Stimulated activated CD4-positive, alpha-beta T cell treated with anti-CD3 and anti-CD28 coated beads, TNF-alpha, amount 100 ng/mL, for 1 hour (primary cell): ENCODE measurements around the gene TDRD10.

Experiments
- DNase-seq, 3 donors: peaks; one replicate each; pipeline ENCODE4 v3.0.0-alpha.2; 2020; ENCODE audit warnings: low read depth in 3 of 3, low spot score in 1 of 3

Gene TDRD10

DNA sequence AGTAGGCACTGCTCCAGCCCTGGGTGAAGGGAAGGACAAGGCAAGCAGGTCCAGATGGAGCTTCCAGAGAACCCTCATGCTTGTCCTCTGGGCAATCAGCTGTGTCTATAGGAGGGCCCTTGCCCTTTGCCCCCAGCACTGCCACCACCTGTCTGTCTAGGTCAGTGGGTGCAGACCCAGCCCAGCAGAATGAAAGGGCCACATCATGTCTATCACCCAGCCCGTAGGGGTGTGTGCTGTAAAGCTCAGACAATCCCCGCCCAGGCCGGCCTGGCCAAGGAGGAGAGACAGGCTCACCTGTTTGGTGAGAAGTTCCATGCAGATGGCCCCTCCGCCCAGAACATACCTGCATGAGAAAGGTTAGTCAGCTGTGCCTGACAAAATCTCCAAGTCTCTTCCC lies 49.5 kb downstream of the TDRD10 start:
- no peak for DNase-seq

- no peak for DNase-seq
Measured at GRCh38 chr1:154552036-154552435, 50.0 kb downstream of the TDRD10 start.

DNA sequence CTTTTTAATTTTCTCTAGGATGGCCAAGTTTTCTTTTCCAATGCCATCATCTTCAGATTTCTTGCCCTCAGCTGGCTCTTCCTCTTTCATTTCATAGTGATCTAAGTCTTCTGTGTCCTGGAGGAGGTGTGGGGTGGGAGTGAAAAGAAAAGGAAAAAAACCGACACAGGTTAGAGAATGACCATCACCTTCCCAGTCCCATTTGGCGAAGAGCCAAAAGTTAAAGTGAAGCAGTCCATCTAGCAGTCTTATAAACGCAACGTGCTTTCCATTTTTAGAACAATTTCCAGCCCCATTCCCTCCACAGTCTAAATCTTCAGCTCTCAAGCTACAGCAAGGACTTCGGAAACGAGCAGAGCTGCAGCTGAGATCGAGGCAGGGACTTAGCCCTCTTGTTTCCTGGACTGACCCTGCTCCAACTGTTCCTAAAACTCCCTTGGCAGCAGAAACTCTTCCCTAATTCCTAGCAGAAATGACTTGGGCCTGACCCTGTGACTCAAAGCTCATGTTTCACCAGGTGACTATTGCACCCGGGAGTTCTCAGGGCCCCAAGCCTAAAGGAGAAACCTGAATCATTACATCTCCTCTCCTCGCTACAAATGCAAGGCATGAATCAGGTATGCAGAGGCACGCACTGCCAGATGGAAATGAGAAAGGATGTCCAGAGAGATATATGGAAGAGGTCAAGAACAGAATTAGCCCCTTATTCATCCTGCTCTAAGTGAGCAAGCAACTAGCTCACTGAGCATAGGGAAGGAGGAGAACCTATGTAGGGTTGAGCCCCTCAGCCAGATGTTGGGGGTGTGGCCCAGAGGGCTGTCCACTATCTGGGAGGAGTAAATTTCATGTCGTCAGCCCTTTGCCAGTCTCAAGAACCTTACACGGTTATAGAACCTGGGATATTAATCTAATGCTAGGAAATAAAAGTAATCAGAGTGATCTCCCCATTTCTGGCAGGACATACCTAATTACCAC lies 51.3 kb downstream of the TDRD10 start:
- no peak for DNase-seq

DNA sequence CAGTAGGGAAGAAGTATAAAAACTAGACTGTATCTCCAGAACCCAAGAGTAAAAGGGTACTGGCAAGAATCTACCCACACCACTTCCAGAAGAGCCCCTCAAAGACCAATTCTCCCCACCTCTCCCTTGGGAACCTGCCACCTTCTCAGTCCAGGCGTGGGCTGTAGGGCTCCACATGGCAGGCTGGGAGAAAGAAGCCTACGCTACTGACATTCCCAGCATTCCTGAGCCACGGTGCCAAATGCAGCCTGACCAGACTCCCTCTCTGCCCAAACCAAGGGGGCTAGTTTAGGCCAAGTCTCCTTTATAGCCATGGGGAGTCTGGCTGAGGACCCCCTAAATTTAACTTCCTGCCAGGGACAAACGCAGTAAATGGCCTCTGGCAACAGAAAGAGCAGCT lies 54.4 kb downstream of the TDRD10 start:
- no peak for DNase-seq

- no peak for DNase-seq
Measured at GRCh38 chr1:154557248-154557938, 55.4 kb downstream of the TDRD10 start.

DNA sequence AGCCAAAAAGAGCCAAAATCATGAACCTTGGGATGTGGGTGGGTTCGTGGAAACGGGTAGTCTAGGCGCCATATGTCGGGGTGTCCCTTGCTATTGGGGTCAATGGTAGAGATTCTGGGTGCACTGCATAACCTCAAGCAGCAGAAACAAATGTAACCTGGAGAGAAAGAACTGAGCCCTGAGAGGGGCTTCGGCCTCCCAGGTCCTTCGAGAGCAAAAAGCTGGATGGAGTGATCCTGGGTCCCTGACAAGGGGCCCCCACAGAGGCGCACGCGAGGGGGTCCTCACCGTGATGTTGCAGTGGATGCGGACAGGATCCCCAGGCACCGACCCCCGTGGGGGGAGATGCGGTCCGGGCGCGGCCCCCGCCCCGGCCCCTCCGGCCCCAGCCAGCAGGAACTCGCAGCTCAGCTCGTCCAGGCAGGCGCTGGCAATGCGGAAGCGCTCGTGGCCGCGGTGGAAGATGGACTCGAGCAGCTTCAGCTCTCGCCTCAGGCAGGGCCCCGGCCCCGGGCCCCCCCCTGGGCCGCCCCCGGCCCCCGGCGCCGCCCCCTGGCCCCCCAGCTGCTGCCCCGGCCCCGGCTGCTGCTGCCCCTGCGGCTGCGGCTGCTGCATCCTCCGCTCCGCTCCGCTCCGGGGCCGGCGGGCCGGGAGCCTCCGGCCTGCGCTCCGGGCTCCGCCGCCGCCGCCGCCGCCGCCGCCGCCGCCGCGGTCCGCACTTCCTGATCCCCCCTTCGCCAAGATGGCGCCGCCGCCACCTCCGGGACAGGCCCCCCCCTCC lies 56.1 kb downstream of the TDRD10 start, which contains the start of gene UBE2Q1:
TSS of gene UBE2Q1 (minus strand) at position 724 of the 781 bp plus-strand sequence. CDS start at position 615, 109 bp downstream.
- peak in 1 of 3 donors; percentile 19 for DNase-seq

DNA sequence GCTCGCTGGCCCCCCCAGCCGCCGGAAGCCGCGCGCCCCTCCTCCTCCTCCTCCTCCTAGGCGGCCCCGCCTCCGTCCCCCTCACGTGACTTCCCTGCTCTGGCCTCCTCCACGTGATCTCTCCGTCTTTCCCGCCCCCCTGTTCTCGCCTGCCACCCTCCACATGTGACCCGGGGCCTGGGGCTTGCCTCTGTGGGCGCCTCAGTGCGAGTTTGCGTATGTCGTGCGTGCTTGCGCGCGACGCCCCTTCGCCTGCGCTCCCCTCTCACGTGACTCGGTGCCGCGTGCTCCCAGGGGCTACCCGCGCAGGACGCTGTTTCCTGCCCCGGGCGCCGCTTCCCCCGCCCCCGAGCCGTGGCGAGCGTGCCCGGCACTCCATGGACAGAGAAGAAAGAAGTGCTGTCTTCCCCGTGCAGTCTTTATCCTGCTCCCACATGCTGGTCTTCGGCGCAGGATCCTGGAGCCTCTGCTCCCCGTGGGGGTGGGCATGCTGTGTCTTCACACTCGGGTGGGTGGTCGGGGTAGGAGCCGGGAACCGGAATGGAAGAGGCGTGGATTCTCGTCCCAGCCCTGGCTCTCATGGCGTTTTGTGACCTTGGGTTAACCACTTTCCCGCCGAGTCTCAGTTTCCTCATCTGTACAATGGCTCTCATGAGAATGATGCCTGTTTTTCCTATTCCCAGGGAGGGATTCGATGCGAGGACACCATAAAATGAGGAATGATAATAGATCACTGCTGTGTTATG lies 56.9 kb downstream of the TDRD10 start:
- DNase-seq = peak; percentile 98 to 99 (median 99)

GRCh38 chr1:154559466-154560044 lies 57.5 kb downstream of the TDRD10 start:
- DNase-seq = peak; percentile 55 to 59 (median 58)

DNA sequence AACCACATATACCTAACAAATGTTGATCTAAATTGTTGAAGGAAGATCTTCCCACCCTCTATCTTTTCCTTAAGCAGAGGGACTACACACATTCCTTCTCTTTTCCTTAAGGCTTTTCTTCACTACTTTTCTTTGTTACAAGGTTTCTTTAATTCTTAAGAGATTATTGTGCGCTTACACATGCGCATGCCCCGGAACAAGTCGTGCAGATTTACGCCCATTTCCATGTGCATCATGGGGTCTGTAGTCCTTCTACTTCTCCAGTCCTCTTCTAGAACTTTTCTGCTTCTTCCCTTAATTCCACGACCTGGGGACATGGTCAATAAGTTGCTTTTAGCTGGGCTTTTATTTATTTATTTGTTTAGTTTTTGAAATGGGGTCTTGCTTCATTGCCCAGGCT lies 63.9 kb downstream of the TDRD10 start:
- DNase-seq = no peak

DNA sequence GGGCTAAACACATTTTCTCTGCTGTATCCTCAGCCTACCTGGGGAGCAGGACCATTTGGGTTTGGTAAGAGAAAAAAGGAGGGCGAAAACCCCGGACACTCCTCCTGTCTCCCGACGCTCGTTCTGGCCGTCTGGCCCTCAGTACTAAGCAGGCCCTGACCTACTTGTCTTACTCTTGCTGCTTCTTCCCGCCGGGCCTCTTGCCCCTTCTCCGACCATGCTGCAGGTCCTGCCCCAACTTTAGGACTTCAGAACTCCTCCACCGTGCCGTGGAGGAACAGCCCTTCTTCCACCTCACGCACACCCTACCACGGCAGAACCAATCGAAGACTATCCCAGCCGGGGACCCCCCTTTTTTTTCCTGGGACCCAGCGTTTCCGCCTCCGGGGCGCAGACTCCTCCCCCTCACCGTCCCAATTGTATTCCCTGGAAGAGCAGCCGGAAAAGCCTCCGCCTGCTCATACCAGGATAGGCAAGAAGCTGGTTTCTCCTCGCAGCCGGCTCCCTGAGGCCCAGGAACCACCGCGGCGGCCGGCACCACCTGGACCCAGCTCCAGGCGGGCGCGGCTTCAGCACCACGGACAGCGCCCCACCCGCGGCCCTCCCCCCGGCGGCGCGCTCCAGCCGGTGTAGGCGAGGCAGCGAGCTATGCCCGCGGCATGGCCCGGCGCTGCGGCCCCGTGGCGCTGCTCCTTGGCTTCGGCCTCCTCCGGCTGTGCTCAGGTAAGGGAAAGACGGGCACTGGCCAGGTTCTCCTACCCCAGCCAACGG lies 65.6 kb downstream of the TDRD10 start, which contains the start of gene CHRNB2:
TSS of gene CHRNB2 (plus strand) at position 393 of the 771 bp plus-strand sequence. CDS start at position 660, 267 bp downstream.
- DNase-seq = peak in 2 of 3 donors; percentile 37 to 69

DNA sequence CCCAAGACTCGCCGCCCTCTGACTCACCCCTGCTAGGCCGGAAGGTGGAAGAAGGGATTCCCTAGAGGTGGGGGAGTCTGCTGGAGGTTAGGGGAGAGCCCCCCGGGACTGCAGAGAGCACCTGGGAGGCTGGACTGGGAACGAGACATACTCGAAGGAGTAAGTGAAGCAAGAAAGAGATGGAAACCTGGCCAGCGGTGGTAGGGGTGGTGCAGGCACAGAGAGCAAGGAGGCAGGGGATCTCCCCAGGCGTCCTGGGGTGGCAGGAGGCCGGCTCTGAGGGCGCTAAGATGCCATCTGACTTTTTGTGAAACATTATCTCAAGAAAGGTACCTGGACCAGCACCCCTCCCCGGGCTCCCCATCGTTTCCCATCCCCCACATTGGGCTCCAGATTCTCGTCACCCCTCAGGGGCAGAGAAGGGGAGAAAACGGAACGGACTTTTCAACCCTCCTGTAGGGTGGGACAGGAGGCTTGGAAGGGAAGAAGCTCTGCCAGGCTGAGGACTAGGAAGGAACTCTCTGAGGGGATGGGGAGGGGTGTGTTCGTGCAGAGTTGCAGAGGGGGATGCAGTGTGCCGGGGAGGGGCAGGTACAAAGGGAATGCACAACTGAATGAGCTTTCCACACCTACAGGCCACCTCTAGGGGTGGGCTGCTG lies 66.3 kb downstream of the TDRD10 start:
- no peak for DNase-seq

GRCh38 chr1:154571244-154571963 lies 69.4 kb downstream of the TDRD10 start:
- DNase-seq = no peak

DNA sequence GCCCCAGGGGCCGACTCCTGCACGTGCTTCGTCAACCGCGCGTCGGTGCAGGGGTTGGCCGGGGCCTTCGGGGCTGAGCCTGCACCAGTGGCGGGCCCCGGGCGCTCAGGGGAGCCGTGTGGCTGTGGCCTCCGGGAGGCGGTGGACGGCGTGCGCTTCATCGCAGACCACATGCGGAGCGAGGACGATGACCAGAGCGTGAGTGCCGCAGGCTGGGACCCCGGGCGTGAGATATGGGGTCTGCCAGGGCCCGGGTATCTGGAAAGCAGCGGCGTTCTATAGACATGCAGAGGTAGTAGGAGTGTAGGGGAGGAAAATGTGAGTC lies 69.9 kb downstream of the TDRD10 start:
- no peak for DNase-seq

DNA sequence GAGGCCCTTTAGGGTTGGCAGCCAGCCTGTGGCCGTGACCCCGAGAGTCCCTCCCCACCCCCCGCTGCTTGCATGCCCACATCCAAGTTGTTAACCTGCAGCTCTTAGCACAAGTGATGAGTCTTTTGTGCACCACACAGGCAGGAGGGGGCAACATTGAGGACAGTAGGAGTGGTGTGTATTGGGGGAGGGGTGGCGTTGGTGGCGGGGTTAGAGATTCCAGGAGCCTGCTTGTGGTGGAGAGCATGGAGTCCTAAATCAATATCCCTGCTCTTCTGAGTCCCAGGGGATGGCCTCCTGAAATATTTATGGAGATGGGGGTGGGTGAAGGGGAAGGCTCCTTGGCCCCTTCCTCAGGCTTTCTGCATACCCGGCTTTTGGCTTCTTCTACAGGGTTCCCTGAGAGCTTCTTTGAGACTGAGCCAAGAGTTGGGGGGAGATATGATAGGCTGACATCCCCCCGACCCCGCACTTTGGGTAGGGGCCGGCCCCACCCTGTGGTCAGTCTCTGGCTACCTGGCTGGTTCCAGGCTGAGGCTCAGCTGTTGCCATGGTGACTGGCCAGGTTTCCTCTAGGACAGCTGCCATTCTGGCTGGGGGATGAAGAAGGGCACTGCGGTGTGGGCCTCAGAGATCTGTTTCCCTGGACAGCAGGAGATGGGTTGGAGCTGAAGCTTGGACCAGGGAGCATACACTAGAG lies 70.6 kb downstream of the TDRD10 start:
- no peak for DNase-seq

- no peak for DNase-seq
Measured at GRCh38 chr1:154573168-154573510, 71.1 kb downstream of the TDRD10 start.

- DNase-seq = no peak
Measured at GRCh38 chr1:154574716-154575115, 72.7 kb downstream of the TDRD10 start.

DNA sequence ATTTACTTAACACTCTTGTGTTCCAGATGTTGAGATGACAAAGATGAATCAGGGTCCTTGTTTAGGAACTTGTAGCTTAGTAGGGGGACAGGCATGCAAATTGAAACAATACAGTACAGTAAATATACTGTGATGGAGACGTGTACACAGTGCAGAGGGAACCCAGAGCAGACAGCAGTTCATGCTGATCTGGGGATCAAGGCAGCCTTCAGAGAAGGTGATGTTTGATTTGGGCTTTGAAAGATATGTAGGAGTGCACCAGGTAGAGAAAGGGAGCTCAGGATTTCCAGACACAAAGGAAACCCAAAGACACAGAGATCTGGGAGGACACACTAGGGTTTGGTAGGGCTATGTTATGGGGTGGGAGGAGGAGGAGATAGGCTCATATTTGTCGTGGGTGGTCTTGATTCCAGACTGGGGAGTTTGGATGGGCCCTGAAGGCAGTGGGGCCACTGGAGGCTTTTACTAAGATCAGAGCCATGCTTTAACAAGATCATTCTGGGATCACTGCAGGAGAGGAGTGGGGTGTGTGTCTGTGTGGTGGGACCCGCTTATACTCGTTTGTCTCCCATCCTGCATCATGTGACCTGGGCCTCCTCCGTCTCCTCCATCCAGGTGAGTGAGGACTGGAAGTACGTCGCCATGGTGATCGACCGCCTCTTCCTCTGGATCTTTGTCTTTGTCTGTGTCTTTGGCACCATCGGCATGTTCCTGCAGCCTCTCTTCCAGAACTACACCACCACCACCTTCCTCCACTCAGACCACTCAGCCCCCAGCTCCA lies 73.3 kb downstream of the TDRD10 start:
- no peak for DNase-seq
